Lower leg skin (tissue), 3 donors: Measurements from ENCODE around the gene CAMTA2.

ENCODE experiments used
- POLR2A ChIP-seq, 2 donors: fragments of 450-650 bp; IDR thresholded peaks; one replicate each; pipeline ENCODE4 v1.6.1; 2016 to 2017; ENCODE audit warnings: antibody characterized with exemption in 2 of 2, mild to moderate bottlenecking in 1 of 2, moderate library complexity in 1 of 2
- TF ChIP-seq, protein P1 (sequence below), 3 donors: fragments of 450-650 bp; IDR thresholded peaks; one replicate each; pipeline ENCODE4 v1.5.1; 2016; ENCODE audit warnings: antibody characterized with exemption in 3 of 3, mild to moderate bottlenecking in 3 of 3, moderate library complexity in 2 of 3

DNA sequence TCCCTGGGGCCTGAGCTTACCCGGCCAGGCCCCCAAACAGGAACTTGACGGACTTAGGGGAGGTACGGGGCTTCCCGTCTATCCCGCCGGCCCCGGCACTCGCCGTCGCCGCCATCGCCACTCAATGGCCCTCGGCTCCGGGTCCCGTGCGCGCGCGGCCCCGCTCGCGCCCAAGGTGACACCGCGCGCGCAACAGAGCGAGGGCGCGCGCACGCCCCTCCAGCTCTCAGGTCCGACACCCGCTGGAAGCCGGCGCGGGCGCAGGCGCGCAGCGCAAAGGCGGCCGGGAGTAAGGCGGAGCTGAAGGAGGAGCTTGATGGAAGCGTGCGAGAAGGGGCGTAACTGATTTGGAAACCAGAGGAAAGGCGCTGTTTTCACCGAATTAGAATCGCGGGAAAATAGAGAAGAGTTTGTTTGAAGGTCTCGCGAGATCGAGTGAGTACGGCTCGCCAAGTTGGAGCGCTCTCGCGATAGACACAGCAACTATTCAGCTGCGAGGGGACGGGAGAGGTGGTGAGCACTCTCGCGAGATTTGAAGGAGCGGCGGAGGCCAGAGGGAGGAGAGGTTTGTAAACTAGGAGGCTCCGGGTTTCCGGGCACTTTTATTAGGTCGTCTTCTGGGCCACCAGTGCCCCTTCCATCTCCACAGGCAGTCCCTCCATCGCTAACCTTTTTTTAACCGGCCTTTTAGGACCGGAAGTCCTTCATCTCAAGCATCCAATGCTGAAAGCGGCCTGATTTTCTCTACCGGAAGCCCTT, 47.5 kb downstream of the CAMTA2 start, which contains the start of the genes RNF167 and SLC25A11:
- TF ChIP-seq, protein P1, sequence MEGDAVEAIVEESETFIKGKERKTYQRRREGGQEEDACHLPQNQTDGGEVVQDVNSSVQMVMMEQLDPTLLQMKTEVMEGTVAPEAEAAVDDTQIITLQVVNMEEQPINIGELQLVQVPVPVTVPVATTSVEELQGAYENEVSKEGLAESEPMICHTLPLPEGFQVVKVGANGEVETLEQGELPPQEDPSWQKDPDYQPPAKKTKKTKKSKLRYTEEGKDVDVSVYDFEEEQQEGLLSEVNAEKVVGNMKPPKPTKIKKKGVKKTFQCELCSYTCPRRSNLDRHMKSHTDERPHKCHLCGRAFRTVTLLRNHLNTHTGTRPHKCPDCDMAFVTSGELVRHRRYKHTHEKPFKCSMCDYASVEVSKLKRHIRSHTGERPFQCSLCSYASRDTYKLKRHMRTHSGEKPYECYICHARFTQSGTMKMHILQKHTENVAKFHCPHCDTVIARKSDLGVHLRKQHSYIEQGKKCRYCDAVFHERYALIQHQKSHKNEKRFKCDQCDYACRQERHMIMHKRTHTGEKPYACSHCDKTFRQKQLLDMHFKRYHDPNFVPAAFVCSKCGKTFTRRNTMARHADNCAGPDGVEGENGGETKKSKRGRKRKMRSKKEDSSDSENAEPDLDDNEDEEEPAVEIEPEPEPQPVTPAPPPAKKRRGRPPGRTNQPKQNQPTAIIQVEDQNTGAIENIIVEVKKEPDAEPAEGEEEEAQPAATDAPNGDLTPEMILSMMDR (IDR thresholded peaks at IDR 0.05) = no peak
- no peak for TF ChIP-seq POLR2A (IDR thresholded peaks at IDR 0.05)
